Measurements from ENCODE around the gene GPR162. TPM values are rescaled to one million over a fixed set of nuclear protein-coding genes. Genes with fewer than 3 reads are reported as not detected.
"Not testable (repeated sequence)": the region's sequence is repeated elsewhere in the genome, so short reads cannot be mapped to it uniquely, and the experiment has no call there.

Gene GPR162
- polyA plus RNA-seq, 3 donors from 2014 or later, result not detected

DNA sequence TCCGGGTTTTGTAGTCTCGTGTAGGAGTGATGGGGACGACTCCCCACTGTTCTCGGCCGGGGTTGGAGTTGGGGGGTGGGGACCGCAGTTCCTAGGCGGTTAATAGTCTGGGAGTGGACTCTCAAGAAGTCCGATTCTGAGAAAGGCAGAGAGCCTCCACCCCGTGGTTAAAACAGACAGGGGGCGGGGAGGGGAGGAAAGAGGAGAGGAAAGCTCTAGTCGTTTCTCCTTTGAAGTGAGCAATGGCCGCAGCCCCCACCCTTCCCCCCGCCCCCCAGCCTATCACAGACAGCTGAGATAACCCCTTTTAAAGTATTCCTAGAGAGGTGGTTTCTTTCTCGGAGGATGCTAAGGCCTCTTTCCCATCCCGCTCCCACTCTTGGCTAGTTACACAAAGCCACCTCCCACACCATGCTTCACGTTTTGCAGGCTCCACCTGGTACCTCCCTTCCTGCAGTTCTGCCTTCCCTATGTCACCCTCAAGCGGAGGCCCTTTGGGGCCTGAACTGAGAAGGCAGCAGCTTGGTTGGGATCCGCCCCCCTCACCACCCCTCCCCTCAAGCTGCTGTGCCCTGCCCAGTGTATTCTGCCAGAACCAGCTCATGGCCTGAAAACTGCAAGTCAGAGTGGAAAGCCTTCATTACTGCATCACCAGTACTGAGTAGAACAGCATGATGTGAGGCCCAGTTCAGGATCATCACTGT lies 31.2 kb downstream of the GPR162 start:
- peaks cover 6 to 14% (median 10%) of the 10 kb centered on the region in 3 donors for H3K27me3 Mint-ChIP-seq (ENCODE audit: low read depth in 3 of 3)
- H3K27ac Mint-ChIP-seq, result peak overlapping the region; percentile 97 to 99 (median 98)
- H3K36me3 Mint-ChIP-seq, result peaks cover 7 to 14% (median 10%) of the 10 kb centered on the region in 3 donors

DNA sequence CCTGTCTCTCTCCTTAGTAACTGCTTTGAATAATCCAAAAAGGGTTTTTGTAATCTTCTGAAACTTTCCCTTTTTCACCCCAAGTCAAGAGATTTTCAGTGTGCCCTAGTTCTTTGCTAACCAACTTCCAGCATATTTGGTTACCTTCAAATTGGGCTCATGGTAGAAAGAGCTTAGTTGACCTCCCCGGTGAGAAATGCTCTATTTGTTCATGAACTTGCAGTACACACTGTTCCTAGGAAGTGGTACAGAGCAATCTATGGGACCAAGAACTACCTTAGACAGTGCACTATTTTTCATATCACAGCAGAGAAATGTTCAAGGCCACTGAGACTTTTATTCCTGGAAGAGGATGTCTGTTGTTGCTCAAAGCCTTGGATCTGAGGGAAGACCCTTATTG lies 32.0 kb downstream of the GPR162 start:
- Mint-ChIP-seq H3K27me3 (ENCODE audit: low read depth in 3 of 3) (peaks cover 6 to 14% (median 10%) of the 10 kb centered on the region in 3 donors), H3K4me3 (peak overlapping the region; percentile 21 to 100 (median 95)), H3K4me1 (peaks cover 21 to 29% of the 10 kb centered on the region in 2 donors), H3K36me3 (peaks cover 9 to 18% (median 15%) of the 10 kb centered on the region in 3 donors), H3K9me3 (no peaks in the 10 kb centered on the region), H3K27ac (peak overlapping the region in 5 of 6 donors; percentile 49 to 69 (median 56))
- DNase-seq, result no peak

More for the DNA sequence above, 31.2 kb downstream of the GPR162 start:
- H3K4me1 Mint-ChIP-seq, result peaks cover 21 to 29% of the 10 kb centered on the region in 2 donors
- H3K4me3 Mint-ChIP-seq, result peak overlapping the region; percentile 92 to 100 (median 96)
- H3K9me3 Mint-ChIP-seq, result no peaks in the 10 kb centered on the region
- no peak for DNase-seq

DNA sequence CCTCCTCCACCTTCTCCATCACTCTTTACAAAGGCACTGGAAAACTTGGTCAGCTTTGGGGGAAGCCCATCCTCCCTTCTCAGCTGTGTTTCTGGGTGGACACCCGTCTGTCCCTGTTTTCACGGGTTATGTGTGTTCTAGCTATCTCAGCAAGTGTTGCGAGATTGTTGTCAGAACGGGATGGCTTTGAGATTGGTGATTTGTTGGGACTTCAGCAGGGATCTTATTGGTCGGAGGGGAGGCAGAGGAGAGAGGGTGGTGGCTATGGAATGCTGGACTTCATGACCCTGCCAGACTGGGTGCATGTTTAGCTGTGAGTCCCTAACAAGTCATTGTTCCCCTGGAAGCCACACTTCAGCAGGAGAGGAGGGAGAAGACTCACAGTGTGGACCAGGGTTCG lies 32.4 kb downstream of the GPR162 start:
- Mint-ChIP-seq H3K9me3 (no peaks in the 10 kb centered on the region), H3K4me1 (peaks cover 21 to 29% of the 10 kb centered on the region in 2 donors), H3K4me3 (peak overlapping the region in 1 of 5 donors; percentile 18), H3K27ac (peak overlapping the region in 1 of 6 donors; percentile 49), H3K36me3 (peaks cover 9 to 18% (median 15%) of the 10 kb centered on the region in 3 donors), H3K27me3 (ENCODE audit: low read depth in 3 of 3) (peaks cover 6 to 14% (median 10%) of the 10 kb centered on the region in 3 donors)
- DNase-seq, result no peak

DNA sequence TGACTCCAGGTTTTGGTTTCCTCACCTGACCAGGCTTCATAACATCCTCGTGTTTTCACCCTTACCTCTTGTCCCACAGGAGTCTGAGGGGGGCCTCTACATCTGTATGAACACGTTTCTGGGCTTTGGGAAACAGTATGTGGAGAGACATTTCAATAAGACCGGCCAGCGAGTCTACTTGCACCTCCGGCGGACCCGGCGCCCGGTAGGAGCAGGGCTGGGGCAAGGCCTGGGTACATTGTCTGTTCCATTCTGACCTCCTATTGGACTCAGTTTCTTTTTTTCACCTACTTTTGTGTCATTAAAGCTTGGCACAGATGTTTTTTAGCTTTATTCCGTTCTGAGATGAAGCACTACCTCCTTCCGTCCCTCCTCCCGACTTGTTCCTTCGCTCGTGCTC lies 33.7 kb downstream of the GPR162 start:
- H3K9me3 Mint-ChIP-seq, result no peaks in the 10 kb centered on the region
- no peak overlapping the region for H3K4me3 Mint-ChIP-seq
- peaks cover 10 to 24% (median 16%) of the 10 kb centered on the region in 3 donors for H3K36me3 Mint-ChIP-seq
- H3K27ac Mint-ChIP-seq, result no peak overlapping the region
- H3K27me3 Mint-ChIP-seq (ENCODE audit: low read depth in 3 of 3), result peaks cover 6 to 10% (median 10%) of the 10 kb centered on the region in 3 donors
- H3K4me1 Mint-ChIP-seq, result peaks cover 21 to 29% of the 10 kb centered on the region in 2 donors
- DNase-seq, result no peak

DNA sequence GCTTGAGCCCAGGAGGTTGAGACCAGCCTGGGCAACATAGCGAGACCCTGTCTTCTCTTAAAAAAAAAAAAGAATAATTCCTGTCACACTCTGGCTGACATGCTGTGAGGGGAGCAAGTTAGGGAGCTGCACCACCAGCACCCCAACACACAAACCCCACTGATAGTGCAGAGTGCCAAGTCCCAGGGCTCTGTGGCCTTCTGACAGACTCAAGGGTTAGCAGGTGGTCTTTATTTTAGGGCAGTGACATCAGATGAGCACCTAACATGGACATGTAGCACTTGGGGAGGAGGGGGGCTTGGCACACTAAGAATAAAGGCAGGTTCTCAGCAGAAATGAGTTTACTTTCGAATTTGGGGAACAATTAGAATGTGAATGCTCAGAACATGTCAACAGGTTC lies 37.2 kb downstream of the GPR162 start:
- DNase-seq, result no peak
- no peaks in the 10 kb centered on the region for H3K9me3 Mint-ChIP-seq
- peaks cover 0 to 3% (median 2%) of the 10 kb centered on the region in 3 donors for H3K27me3 Mint-ChIP-seq (ENCODE audit: low read depth in 3 of 3)
- peaks cover 0 to 4% of the 10 kb centered on the region in 2 donors for H3K4me1 Mint-ChIP-seq
- no peak overlapping the region for H3K4me3 Mint-ChIP-seq
- H3K27ac Mint-ChIP-seq, result no peak overlapping the region
- H3K36me3 Mint-ChIP-seq, result peaks cover 28 to 47% (median 38%) of the 10 kb centered on the region in 3 donors

DNA sequence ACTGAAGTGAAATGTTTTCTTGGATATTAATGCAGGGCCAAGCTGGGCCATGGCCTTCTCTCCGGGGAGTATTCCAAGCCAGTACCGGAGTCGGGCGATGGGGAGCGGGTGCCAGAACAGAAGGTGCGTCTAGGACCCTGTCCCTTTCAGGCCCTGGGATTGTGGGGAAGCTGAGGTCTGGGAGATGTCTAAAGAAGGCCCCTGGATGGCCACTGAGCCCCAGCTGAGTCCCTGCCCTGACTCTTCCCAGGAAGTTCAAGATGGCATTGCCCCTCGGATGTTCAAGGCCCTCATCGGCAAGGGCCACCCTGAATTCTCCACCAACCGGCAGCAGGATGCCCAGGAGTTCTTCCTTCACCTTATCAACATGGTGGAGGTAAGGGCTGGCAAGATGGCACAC lies 38.5 kb downstream of the GPR162 start:
- Mint-ChIP-seq H3K27ac (no peak overlapping the region), H3K27me3 (ENCODE audit: low read depth in 3 of 3) (peaks cover 0 to 3% (median 2%) of the 10 kb centered on the region in 3 donors), H3K36me3 (peaks cover 30 to 53% (median 44%) of the 10 kb centered on the region in 3 donors), H3K4me1 (no peaks in the 10 kb centered on the region), H3K4me3 (no peak overlapping the region), H3K9me3 (no peaks in the 10 kb centered on the region)
- no peak for DNase-seq

DNA sequence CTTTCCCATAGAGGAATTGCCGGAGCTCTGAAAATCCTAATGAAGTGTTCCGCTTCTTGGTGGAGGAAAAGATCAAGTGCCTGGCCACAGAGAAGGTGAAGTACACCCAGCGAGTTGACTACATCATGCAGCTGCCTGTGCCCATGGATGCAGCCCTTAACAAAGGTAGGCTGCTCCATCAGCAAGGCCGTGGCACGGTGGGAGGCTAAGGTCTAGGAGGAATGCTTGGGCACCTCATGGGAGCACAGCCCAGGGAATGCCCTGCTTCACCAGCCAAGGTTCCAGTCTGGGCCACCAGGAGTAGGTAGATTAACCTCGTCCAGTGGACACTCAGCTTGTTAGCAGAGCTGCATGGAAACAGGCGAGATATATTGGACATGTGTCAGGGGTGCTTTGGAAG lies 39.3 kb downstream of the GPR162 start:
- no peak for DNase-seq
- no peak overlapping the region for H3K27ac Mint-ChIP-seq
- H3K4me1 Mint-ChIP-seq, result no peaks in the 10 kb centered on the region
- no peak overlapping the region for H3K4me3 Mint-ChIP-seq
- H3K36me3 Mint-ChIP-seq, result peaks cover 31 to 49% (median 41%) of the 10 kb centered on the region in 3 donors
- H3K9me3 Mint-ChIP-seq, result no peaks in the 10 kb centered on the region
- peaks cover 0 to 2% (median under 1%) of the 10 kb centered on the region in 3 donors for H3K27me3 Mint-ChIP-seq (ENCODE audit: low read depth in 3 of 3)

DNA sequence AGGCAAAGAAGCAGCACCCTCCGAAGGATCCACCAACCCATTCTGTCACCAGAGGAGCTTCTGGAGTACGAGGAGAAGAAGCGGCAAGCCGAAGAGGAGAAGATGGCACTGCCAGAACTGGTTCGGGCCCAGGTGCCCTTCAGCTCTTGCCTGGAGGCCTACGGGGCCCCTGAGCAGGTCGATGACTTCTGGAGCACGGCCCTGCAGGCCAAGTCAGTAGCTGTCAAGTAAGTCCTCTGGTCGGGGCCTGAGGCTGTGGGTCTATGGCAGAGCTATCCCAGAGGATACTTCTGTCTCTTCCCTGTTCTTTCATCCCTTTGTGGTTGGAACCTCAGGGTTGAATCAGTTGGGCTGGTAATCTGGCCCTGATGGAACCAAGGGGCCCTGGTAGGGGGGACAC lies 39.8 kb downstream of the GPR162 start:
- H3K27me3 Mint-ChIP-seq (ENCODE audit: low read depth in 3 of 3), result peaks cover 0 to 2% (median 0%) of the 10 kb centered on the region in 3 donors
- H3K4me1 Mint-ChIP-seq, result no peaks in the 10 kb centered on the region
- peaks cover 31 to 47% (median 41%) of the 10 kb centered on the region in 3 donors for H3K36me3 Mint-ChIP-seq
- H3K9me3 Mint-ChIP-seq, result no peaks in the 10 kb centered on the region
- DNase-seq, result no peak
- no peak overlapping the region for H3K4me3 Mint-ChIP-seq
- H3K27ac Mint-ChIP-seq, result no peak overlapping the region

DNA sequence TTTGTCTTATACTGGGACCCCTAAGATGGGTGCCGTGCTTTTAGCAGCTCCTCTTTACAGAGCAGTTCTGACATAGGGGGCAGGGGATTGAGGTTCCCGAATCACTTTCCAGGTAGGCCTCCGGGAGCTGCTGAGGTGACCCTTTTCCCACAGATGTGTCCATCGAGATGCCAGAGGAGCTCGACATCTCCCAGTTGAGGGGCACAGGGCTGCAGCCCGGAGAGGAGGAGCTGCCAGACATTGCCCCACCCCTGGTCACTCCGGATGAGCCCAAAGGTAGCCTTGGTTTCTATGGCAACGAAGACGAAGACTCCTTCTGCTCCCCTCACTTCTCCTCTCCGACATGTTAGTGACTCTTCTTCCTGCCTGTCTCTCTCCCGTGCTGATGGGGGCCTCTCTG lies 41.4 kb downstream of the GPR162 start:
- Mint-ChIP-seq H3K36me3 (peaks cover 23 to 38% (median 32%) of the 10 kb centered on the region in 3 donors), H3K27me3 (ENCODE audit: low read depth in 3 of 3) (peaks cover 2 to 4% (median 4%) of the 10 kb centered on the region in 3 donors), H3K27ac (no peak overlapping the region), H3K9me3 (no peaks in the 10 kb centered on the region), H3K4me3 (no peak overlapping the region), H3K4me1 (peaks cover 8 to 11% of the 10 kb centered on the region in 2 donors)
- no peak for DNase-seq

DNA sequence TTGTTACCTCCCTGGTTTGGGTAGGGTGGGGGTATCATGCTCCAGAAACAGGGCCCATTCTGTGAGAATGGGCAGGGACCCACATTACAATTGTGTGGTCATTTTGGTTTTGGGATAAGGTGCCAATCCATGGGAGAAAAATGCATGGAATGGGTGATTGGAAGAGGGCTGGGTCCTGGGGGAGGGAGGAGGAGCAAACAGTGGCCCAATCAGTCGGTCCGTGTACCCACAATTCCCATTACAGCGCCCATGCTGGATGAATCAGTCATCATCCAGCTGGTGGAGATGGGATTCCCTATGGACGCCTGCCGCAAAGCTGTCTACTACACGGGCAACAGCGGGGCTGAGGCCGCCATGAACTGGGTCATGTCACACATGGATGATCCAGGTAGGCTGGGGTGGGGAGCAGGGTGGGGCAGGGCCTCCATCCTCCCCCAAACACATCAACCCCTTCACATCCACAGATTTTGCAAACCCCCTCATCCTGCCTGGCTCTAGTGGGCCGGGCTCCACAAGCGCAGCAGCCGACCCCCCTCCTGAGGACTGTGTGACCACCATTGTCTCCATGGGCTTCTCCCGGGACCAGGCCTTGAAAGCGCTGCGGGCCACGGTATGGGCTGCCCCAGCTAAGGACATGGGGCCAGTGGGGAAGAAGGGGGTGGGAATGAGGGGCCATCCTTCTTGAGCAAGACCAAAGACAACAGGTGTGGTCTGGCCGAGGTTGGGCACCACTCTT lies 42.1 kb downstream of the GPR162 start:
- Mint-ChIP-seq H3K36me3 (peaks cover 23 to 36% (median 29%) of the 10 kb centered on the region in 3 donors), H3K4me1 (peaks cover 15 to 18% of the 10 kb centered on the region in 2 donors), H3K27me3 (ENCODE audit: low read depth in 3 of 3) (peaks cover 2 to 4% (median 4%) of the 10 kb centered on the region in 3 donors), H3K9me3 (no peaks in the 10 kb centered on the region), H3K4me3 (no peak overlapping the region), H3K27ac (no peak overlapping the region)
- no peak for DNase-seq

DNA sequence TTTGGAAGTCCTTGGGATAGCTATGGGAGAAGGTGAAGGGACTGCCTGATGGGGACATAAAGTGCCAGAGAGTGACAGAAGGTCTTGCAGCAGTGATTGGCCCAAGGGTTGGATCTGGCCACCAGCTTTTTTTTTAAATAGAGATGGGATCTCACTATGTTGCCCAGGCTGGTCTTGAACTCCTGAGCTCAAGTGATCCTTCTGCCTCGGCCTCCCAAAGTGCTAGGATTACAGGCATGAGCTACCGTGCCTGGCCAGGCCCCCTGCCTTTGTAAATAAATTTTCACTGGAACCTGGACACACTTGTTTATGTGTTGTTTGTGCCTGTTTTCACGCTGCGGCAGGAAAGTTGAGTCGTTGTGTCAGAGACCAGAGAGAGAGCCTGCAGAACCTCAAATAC lies 43.7 kb downstream of the GPR162 start:
- H3K27ac Mint-ChIP-seq, result peak overlapping the region in 3 of 6 donors; percentile 15 to 57 (median 38)
- H3K9me3 Mint-ChIP-seq; H3K27me3 Mint-ChIP-seq (ENCODE audit: low read depth in 3 of 3); DNase-seq: not testable (repeated sequence)
- H3K36me3 Mint-ChIP-seq, result peaks cover 22 to 38% (median 29%) of the 10 kb centered on the region in 3 donors
- H3K4me1 Mint-ChIP-seq, result peaks cover 28 to 31% of the 10 kb centered on the region in 2 donors
- peak overlapping the region in 4 of 5 donors; percentile 31 to 62 (median 37) for H3K4me3 Mint-ChIP-seq

DNA sequence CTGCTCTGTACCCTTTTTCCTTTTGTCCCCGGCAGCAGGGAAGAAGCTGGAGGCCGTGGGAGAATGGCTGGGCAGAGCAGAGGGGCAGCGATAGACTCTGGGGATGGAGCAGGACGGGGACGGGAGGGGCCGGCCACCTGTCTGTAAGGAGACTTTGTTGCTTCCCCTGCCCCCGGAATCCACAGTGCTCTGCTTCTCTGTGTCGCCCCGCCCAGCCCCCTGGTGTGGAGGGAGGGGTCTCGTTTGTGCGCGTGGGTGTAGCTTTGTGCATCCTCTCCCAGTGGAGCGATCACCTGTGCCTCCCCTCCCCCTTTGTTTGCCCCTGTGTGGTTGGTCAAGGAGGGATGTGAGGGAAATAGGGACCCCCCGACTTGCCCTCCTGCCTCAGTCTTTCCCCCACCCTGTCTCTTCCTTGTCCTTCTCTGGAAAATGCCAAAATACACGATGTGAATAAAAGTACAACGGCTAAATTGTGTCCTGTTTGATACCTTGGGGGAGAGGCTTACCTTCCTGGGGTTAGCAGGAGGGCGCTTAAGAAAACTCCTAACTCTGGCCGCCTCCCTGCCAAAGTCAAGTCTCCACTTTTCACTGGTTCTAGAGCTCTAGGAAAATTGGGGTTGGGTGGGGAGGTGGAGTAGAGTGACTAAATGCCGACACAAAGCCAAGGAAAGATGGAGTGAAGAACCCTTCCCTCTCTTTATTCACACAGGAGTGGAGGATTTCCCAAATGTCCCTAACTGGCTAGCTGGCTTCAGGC lies 44.7 kb downstream of the GPR162 start:
- Mint-ChIP-seq H3K4me1 (peaks cover 38 to 41% of the 10 kb centered on the region in 2 donors), H3K4me3 (peak overlapping the region; percentile 91 to 95 (median 92)), H3K9me3 (no peaks in the 10 kb centered on the region), H3K36me3 (peaks cover 12 to 34% (median 23%) of the 10 kb centered on the region in 3 donors), H3K27ac (peak overlapping the region in 3 of 6 donors; percentile 9 to 87 (median 49)), H3K27me3 (ENCODE audit: low read depth in 3 of 3) (peaks cover 3 to 4% (median 4%) of the 10 kb centered on the region in 3 donors)
- no peak for DNase-seq

DNA sequence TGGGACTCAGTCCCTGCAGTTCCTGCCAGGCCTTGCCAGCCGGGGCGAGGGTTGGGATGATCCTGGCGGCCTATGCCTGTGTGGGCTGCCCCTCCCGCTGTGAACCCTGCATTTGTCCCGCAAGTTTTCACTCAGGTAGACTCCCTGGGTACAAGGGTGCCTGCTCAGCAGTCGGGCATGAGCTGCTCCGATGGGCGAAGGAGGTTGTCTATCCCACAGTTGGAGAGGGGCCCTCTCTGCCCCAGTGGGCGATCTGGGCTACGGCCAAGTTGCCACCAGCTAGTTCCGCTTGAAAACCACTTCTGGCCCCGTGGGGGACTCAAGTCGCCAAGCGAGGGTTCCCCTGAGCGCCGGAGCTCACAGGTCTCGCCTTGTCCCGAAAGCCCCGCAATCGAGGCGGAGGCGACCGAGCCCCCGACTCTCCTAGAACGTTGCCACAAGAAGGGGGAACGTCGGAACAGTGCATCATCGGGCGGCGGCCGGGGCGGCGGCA lies 45.3 kb downstream of the GPR162 start:
- Mint-ChIP-seq H3K9me3 (no peaks in the 10 kb centered on the region), H3K27ac (peak overlapping the region; percentile 66 to 95 (median 87)), H3K27me3 (ENCODE audit: low read depth in 3 of 3) (peaks cover 3 to 4% (median 4%) of the 10 kb centered on the region in 3 donors), H3K36me3 (peaks cover 12 to 31% (median 21%) of the 10 kb centered on the region in 3 donors), H3K4me3 (peak overlapping the region; percentile 91 to 95 (median 92)), H3K4me1 (peaks cover 45 to 46% of the 10 kb centered on the region in 2 donors)
- no peak for DNase-seq

All from immature natural killer cell (primary cell).